Breast epithelium (tissue), 3 donors: ENCODE results near the gene MYO1A.

Experiments used
- CTCF ChIP-seq, 3 donors: fragments of 450-650 bp; IDR thresholded peaks; one replicate each; pipeline ENCODE4 v1.5.1; 2016 to 2017; ENCODE audit warnings: antibody characterized with exemption in 3 of 3, mild to moderate bottlenecking in 3 of 3, moderate library complexity in 3 of 3
- POLR2A ChIP-seq: fragments of 450-650 bp; IDR thresholded peaks from one replicate; pipeline ENCODE4 v1.6.1; 2016; ENCODE audit warnings: antibody characterized with exemption, mild to moderate bottlenecking, moderate library complexity
- POLR2AphosphoS5 ChIP-seq, 3 donors: sonication (generic); formaldehyde crosslinking; IDR thresholded peaks; one replicate each; pipeline ENCODE4 v1.6.1; 2017; ENCODE audit warnings: antibody characterized with exemption in 3 of 3

GRCh38 chr12:57094208-57095160 lies 44.6 kb upstream of the MYO1A start:
- TF ChIP-seq CTCF (IDR thresholded peaks at IDR 0.05) (no peak), POLR2AphosphoS5 (IDR thresholded peaks at IDR 0.05) (no peak), POLR2A (no peak)
